ENCODE measurements around the gene C11orf21.
"Not testable (repeated sequence)": the region's sequence is repeated elsewhere in the genome, so short reads cannot be mapped to it uniquely, and the experiment has no call there.

C11orf21 gene

DNA sequence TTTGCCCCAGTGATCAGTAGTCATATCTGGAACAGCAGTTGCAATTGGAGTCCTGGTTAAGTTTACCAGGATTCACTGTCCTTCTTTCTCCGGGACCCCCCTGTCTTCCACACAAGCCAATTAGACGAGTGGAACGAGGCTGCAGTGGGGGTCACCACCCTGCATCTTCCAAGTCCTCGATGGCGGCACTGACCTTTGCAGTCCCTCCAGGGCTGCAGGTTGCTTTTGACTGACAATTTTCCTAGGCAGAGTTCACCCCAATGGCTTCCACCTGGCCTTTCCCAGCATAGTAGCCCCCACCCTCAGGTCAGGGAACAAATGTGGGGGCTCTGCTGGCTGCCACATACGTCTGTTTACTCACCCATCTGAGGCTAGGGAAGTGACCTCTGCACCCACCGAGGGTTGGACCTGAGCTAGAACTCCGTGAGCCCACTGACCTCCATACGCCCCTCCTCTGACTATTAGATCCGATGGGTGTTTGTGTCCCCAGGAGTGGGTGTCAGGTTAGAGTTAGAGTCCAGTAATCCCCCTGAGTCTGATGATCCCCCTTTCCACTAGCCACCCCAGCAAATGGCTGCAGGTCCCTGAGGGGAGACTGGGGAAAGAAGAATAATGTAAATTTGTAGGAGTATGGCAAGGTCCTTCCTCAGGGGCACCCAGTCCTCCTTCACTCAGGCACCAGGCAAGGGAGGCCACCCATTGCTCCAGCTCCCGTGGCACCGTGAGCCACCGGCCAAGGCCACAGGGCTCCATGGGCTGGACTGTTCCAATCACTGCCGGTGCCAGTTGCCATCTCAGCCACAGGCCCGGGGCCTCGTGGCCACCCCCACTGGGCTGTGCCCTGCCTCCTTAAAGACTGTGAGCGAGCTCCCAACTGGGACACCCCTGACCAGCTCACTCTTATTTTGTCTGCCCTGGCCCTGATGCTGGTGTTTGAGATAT lies 5.5 kb downstream of the C11orf21 start:
- DNase-seq: no peak

DNA sequence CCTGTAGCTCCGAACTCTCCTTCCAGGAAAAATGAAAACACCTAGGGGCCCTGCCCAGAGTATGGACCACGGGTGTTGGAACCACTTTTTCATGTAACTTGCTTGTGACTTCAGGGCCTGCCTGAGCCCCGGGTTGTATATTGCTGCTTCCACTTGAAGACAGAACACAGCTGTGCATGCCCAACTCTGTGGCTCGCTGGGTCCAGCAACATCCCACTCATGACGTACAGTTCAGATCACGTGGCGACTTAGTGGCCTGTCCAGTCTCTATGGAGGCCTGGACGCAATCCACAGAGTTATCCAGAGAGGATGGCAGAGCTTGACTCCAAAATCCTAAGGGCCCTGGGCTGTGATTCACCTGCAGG lies 6.8 kb downstream of the C11orf21 start:
- no peak for DNase-seq

DNA sequence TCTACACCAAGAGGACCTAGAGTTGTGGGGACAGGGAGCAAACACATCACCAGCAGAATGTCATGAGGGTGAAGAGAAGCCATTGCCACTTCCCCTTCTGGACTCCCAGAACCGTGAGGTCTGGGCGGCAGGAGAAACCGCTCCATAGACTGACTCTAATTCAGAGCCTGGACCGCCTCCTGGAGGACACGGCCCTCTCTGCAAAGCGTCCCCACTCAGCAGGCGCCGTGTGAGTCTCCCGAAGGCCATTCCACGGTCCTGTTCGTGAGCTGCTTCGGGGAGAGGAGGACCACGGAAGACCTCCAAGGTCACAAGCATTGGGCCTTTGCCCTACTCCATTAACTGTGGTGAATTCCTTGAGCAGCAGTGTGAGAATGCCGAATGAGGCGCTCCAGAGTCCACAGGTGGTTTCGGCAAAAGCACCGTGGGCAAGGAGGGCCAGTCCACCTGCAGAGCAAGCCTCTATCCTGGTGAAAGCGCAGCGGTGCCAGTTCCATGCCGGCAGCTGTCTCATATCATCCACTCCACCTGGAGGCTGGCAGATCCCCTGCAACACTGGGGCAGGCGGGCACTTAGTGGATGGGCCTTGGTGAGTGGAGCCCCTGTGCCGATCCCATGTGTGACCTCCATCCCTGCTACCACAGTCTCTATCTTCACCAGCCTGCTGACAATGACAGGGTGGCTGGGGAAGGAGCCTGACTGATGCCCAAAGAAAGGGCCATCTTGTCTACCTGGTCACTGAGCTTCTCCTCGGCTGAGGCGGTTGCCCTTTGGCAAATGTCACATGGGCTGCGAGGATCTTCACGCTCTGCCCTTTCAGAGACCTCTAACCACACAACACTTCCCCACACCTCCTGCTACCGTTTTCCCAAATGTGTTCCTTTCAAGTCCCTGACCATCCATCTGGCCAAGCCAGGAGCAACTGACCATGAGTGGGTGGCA lies 7.5 kb downstream of the C11orf21 start:
- DNase-seq: no peak

DNA sequence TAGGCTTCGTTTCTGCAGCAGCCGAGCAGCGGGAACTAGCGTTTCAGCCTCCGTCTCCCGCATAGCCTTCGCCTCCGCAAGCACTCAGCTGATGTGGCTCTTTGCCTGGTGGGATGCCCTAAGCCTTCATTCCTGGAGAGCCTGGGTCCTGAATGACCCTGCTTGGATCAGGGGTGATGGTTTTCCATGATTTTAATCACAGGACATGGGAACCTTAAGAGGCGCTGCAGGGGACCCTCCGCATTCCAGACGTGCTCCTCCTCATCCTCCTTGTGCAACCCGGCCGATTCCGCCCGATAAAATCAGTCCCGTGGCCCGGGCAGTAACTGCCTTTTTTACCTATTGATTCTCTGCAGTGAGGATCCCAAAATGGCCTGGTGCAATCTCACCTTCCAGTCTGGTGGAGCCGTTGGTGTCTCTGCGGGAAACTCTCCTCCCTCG lies 8.2 kb downstream of the C11orf21 start:
- no peak for DNase-seq

DNA sequence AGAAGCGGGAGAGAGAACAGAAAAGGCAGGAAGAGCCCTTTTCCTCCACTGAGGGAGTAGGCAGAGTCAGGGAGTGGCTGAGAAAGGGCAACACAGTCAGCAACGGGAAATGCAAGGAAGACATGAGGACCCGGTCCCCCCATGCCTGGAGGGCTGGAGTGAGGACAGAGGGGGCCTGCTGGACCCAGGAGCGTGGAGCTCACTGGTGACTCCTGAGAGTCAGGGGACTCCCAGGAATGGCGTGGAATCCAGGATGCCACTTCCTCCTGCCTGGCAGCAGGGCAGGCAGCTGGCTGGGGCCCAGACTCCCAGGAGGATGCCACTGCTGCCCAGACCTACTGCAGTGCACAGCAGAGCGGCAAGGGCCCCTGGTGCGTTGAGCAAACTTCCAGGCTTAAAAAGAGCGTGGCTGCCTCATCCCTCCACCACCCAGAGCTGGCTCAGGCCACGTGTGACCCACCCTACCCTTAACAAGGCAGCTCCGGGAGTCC lies 11.3 kb downstream of the C11orf21 start:
- DNase-seq: no peak

DNA sequence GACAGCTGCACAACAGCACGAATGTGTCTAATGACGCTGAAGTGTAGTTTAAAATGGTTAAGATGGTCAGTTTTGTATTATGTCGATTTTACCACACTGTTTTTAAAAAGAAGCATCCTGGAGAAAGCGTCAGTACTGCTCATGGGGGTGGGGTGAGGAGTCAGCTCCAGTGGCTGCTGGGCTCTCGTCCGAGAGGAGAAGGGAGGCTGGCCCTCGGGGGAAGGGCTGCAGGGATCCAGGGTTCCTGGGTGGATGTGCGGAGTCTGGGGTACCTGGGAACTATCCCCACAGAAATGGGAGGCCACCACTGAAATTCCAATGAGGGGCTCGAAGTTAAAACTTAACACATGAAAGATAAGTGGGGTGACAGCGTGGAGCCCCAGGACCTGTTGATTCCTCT lies 11.9 kb downstream of the C11orf21 start:
- DNase-seq: no peak

DNA sequence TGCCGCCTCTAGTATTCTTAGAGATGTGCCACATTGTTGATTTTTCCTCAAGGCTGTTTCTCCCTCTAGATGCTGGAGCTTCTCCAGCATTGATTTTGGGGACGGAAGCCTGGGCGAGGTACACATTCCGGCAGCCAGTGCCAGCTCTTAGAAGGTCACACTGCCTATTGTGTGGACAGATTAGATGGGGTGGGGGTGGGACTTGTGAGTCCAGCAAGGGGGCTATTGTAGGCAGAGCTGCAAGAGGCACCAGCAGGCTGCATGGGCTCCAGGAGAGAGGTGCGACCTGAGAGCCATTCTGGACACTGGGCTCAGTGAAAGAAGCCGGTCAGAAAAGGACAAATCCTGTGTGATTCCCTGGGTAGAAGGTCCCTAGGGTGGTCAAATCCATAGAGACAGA lies 12.4 kb downstream of the C11orf21 start:
- DNase-seq: no peak

DNA sequence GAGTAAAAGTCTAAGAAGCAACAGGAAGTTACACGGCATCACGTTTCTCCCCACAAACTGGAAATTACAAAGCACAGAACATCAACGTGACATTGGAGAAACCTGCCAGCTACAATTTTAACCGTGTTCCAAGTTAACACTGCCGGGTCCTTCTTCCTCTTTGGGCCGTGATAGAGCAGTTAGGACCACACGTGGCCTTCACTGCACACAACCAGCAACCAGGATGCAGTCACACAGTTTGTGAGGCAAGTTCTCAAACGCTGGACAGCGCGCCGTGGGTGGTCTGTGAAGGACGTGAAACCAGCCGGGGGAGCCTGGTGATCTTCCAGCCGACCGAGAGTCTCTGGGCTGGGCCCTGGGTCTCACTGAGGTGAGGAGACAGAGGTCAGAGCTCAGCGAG lies 14.6 kb downstream of the C11orf21 start:
- no peak for DNase-seq

DNA sequence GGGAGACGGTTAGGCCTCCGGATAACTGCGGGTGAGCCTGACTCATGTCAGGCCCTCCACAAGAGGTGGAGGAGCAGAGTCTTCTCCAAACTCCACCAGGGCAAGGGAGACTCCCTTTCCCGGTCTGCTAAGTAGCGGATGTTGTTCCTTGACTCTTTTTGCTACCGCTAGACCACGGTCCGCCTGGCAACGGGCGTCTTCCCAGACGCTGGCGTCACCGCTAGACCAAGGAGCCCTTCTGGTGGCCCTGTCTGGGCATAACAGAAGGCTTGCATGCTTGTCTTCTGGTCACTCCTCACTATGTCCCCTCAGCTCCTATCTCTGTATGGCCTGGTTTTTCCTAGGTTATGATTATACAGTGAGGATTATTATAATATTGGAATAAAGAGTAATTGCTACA lies 15.4 kb downstream of the C11orf21 start:
- not testable (repeated sequence) for DNase-seq

DNA sequence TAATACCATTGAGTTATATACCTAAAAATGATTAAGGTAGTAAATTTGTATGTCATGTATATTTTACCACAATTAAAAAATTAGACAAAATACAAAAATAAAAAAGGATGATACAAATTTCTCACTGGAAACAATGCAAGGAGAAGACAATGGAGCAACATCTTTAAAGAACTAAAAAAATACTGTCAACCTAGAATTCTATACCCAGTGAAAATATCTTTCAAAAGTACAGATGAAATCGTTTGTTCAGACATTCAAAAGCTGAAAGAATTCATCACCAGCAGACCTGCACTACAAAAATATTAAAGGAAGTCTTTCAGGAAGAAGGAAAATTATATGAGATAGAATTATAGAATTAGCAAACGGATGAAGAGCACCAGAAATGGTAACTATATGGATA lies 21.5 kb downstream of the C11orf21 start:
- no peak for DNase-seq

DNA sequence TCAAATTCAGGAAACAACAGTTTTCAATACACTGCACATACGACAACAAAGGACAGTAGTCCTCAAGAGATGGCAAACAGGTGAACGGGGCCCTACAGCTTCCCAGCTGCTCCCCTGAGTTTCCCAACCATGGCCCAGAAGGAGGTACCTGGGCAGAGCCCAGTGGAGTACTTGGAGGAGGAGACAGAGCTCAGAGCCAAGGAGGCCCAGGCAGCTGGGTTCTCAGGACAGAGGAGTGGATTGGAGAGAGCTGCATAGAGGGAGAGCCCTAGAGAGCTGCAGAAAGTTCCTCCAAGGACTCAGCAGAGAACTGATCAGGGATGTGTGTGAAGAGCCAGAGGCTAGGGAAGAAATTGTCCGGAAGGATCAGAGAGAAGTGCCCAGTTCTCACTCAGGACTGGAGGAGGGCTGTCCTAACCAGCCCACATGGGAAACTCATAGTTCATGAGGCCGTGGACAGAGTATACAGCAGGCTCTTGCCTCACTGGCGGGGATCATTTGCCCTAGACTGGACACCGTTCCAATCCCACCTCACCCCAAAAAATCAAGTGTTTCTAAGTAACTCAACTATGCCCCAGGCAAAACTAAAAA lies 23.7 kb downstream of the C11orf21 start:
- no peak for DNase-seq

DNA sequence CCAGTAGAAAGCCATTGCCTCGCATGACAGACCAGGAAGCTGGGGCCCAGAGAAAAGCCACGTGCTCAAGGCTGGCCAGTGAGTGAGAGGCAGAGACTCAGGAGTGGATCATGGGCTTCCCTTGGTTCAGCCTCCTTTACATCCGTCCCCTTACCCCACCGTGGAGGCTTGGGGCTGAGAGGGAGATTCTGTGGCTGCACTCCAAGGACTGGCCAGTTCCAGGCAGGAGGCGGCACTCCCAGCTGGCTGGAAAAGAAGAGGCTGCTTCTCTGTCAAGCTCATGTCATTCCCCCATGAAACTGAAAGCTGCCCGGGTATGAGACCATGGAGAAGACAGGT lies 24.7 kb downstream of the C11orf21 start:
- no peak for DNase-seq

DNA sequence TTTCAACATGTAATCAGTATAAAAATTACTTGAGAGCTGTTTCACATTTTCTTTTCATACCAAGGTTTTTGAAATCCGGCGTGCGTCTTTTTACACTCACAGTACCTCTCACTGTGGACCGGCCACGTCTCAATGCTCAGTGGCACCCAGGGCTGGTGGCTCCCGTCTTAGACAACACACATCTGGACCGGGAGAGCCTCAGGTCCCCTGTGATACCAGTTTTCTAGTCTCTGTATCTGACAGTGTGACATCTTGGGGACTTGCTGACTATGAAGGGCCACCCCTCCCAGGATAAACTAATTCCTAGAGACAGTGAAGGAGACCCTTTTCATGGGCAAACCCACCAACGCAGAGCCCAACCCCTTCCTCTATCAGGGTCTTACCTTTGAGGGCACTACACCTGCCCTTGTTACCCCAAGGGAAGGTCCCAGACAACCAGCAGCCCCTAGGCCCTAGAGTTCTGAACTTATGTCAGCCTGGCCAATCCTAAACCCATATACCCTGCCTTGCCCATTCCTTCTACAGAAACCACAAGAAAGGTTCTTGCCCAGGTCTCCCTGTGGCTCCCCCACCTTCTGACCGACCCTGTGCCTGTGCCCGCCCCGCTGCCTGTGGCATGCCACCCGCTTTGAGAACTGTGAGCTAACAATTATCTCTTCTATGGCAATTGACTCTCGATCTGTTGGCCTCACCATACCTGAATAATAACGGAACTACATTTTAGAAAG lies 25.3 kb downstream of the C11orf21 start:
- DNase-seq: no peak

DNA sequence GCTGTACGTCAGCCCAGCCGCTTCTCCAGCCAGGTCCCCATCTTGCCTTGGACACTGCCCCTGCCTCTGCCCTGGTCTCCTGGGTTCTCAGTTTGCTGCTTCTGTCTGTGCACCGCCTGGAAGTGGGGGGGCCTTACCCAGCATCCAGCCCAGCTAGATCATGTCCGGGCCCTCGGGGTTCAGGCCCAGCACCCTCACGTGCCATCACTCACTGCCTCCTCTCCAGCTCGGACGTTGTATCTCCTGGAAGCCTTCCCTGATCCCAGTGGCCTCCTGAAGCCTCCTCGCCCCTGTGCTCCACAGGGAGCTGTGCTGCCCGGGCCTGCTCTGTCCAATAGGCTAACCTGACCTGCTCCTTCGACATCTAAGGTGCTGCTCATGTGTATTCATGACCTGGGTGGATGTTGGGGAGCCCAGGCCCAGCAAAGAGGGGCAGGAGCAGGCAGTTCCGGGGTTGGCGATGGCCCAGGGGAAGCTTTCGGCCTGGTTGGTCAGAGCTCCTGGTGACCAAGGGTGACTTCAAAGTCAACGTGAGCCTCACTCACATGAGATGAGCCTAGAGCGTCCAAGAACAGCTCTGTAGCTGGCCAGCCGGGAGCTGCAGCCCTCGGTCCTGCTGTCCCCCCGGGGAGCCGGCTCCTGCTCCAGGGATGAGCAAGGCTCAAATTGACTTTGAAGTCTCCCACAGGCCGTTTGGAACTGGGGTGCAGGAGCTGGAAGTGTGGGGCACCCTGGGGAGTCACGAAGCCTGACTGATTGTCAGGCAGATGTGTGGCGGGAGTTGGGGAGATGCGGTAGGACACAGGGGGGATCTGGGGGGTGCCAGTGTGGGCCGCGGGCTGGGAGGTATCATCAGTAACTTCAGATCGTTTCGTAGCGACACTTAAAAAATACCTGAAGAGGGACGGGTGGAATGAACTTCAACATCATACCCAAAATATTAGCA lies 26.1 kb downstream of the C11orf21 start:
- no peak for DNase-seq

DNA sequence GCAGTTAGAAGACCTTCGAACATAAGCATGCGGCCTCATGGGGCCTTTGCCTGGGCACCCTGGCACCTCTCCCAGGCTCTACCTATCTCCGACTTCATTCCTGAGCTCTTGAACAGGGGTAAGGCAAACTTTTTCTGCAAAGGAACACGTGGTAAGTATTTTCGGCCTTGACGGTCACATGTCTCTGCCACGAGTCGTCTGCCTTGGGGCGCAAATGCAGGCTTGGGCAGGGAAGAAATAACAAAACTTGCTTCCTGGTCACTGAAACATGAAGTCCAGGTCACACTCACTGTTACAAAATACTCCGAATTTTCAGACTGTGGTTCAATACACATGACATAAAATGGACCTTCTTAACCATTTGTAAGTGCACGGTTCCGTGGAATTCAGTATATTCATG lies 27.9 kb downstream of the C11orf21 start:
- no peak for DNase-seq

DNA sequence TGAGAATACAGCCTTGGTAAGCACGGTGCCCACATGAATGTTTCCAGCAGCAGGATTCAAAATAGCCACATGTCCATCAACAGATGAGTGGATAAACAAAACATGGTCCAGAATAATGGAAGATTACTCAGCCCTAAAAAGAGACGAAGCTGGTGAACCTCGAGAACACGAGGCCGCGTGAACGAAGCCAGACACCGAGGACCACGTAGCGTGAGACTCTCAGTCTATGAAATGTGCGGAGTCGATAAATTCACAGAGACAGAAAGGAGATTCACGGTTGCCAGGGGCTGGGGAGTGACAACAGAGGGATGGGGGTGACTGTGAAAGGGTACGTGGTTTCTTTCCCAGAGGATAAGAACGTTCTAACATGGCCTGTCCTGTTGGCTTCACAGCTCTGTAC lies 28.4 kb downstream of the C11orf21 start:
- no peak for DNase-seq

DNA sequence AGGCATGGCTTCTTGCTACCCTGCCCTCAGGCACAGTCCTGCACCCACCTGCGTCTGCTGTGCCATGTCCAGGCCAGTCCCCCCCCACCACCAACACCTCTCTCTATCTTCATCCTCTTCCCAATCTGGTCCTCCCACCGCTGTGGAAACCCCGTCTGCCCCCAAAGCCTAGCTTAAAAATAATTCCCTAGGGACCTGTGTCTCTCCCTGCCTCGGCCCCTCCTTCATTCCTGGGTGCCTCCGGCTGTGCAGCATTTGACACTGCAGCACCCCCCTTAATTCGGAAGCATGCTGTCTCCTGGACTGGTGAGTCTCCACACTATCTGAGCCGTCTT lies 28.8 kb downstream of the C11orf21 start:
- no peak for DNase-seq

DNA sequence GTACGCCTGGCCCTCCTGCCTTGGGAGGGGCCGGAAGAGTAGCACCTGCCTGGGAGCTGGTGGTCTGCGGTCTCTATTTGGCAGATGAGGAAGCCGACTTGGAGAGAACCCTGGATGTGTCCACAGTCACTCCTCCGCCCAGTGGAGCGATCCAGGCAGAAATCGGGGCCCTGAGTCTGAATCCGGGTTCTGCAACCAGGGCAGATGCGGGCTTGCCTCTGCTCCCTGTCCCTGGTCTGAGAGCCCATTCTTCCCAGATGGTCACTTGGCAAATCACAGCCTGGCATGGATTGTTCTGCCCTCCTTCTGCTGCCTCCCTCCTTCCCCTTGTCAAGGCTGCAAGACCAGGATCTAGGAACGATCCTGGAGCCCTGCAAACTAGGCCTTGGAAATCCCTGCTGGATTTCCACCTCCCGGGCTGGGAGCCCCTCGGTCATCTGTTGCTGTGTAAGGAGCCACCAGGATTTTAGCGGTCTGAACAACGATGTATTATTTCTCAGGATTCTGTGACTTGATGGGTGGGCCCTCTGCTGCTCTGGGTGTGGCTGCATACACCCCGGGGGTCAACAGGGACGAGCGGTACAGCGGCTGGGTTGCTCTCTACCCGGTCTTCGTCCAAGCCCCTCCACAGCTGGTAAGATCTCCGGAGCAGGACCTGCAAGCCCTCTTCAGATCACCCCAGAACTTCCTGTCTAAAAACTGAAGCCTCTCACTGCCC lies 29.3 kb downstream of the C11orf21 start:
- no peak for DNase-seq

DNA sequence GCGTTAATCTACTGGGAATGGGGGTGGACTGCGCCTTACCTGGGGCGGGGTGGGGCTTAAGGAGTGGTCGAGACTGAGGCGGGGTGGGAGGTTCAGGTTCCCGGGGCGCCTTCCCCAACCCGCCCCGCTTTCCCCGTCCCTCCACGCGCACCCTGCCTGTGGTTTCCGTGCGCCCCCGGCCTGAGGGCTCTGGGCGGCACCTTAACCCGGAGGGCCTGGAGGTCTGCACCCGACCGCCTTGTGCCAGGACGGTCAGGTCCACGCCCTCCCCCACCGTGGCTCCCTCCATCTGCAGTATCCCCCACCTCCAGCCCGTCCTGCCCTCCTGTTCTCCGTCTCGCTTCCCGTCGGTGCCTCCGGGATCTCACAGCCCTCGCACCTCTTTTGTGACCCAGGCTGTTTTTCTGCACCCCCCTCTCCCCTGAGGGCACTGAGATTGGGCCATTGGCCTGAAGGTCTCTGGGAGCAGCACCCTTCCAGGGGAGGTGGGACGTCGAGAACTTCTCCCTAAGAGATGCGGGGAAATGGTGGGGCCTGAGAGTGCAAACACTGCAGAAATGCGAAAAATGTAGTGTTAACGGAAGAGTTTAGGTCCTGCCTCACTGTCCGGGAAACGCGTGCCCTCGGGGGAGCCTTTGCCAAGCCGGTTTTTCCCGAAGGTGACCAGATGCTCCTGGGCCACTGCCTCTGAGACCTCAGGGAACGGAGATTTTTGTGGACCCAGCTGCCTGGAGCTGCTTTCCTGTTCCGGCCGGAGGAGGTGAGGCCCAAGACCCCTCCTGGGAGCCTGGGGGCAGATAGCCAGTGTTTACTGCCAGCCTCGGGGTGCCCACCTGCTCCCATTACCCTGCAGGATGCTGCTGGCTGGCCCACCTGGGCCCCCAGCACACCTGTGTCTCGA lies 30.1 kb downstream of the C11orf21 start:
- DNase-seq: no peak

DNA sequence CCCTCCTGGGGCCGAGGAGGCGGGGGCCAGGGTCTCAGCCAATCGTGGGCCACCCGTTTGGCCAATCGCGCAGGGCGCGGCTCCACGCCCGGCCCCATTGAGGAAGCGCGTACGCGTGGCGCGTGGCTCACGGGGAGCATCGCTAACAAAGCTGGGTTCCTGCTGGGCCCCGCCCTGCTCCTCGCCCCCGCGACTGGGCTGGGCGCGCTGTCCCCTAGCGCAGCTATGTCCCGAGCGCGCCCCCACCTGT lies 30.7 kb downstream of the C11orf21 start:
- no peak for DNase-seq
